ENCODE measurements around the gene CLDND1. TPM values are rescaled to one million over a fixed set of nuclear protein-coding genes. Genes with fewer than 3 reads are reported as not detected.

Gene CLDND1
- total RNA-seq, 1 experiment from 2014 or later, result 90.7 TPM

DNA sequence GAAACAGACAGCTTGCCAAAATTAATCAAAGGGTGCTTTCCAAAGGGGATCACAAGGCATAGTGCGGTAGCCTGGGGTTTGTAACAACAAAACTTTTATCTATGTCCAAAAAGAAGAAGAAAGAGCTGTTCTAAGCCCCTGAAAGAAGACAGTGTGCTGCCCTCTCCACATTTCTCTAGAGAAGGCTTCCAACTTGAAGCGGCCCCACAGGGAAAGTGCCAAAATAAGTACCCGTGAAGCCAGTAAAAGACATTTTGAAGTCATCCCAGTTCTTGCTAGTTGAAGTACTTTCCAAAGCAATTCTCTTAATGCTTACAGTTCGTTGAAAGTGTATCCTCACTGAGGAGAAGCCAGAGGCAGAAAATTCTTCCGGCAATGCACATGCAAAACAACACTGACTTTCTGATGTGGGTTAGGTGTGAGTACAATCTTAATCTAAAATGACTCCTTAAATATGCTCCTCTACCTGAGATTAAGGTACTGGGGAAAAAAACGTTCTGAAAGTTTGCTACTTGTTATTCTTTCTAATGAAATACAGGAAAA lies 30.4 kb upstream of the CLDND1 start:
- Histone ChIP-seq H3K27me3 (replicated peaks; ENCODE audit: insufficient read depth, low read depth, low read length, poor library complexity) (peaks cover 59% of the 10 kb centered on the region), H3K36me3 (ENCODE audit: insufficient read depth, low read length, poor library complexity, severe bottlenecking) (no peaks in the 10 kb centered on the region), H3K27ac (ENCODE audit: low read depth, low read length, poor library complexity, severe bottlenecking) (no peak overlapping the region), H3K9me3 (ENCODE audit: low read depth, low read length, poor library complexity, severe bottlenecking) (no peaks in the 10 kb centered on the region), H3K4me1 (ENCODE audit: insufficient read depth, low read length, poor library complexity, severe bottlenecking) (no peaks in the 10 kb centered on the region), H3K4me3 (ENCODE audit: low read depth, low read length, poor library complexity, severe bottlenecking) (no peak overlapping the region)
- ChIA-PET CTCF (no interaction called here), POLR2A (ENCODE audit: low non-redundant PET) (interaction anchor here (0.6 kb wide), 1 partner anchor 382 kb away, joined by 3 read pairs; no protein-coding TSS in a partner anchor)
- TF ChIP-seq CTCF (conservative IDR thresholded peaks at IDR 0.05; ENCODE audit: low read depth, low read length) (no peak), EZH2 (IDR thresholded peaks at IDR 0.05; ENCODE audit: borderline replicate concordance, low read depth, low read length, poor library complexity, severe bottlenecking) (no peak)
- no TSS peak for BruUV-seq (replicated peaks)
- intact Hi-C loops (cut with micrococcal nuclease; ENCODE audit: unreplicated experiment), result no loop called here
- no peak for DNase-seq (ENCODE audit: low spot score)

- Histone ChIP-seq H3K4me1 (ENCODE audit: insufficient read depth, low read length, poor library complexity, severe bottlenecking) (no peaks in the 10 kb centered on the region), H3K27me3 (replicated peaks; ENCODE audit: insufficient read depth, low read depth, low read length, poor library complexity) (peaks cover 59% of the 10 kb centered on the region), H3K9me3 (ENCODE audit: low read depth, low read length, poor library complexity, severe bottlenecking) (no peaks in the 10 kb centered on the region), H3K27ac (ENCODE audit: low read depth, low read length, poor library complexity, severe bottlenecking) (no peak overlapping the region), H3K36me3 (ENCODE audit: insufficient read depth, low read length, poor library complexity, severe bottlenecking) (no peaks in the 10 kb centered on the region), H3K4me3 (ENCODE audit: low read depth, low read length, poor library complexity, severe bottlenecking) (no peak overlapping the region)
- TF ChIP-seq CTCF (conservative IDR thresholded peaks at IDR 0.05; ENCODE audit: low read depth, low read length) (no peak), EZH2 (IDR thresholded peaks at IDR 0.05; ENCODE audit: borderline replicate concordance, low read depth, low read length, poor library complexity, severe bottlenecking) (no peak)
- no peak for DNase-seq (ENCODE audit: low spot score)
- no TSS peak for BruUV-seq (replicated peaks)
- intact Hi-C loops (cut with micrococcal nuclease; ENCODE audit: unreplicated experiment), result no loop called here
- CTCF ChIA-PET, result no interaction called here
- POLR2A ChIA-PET (ENCODE audit: low non-redundant PET), result interaction anchor here (0.6 kb wide), 1 partner anchor 381 kb away, joined by 3 read pairs; no protein-coding TSS in a partner anchor
Observed at GRCh38 chr3:98552232-98553020, 29.7 kb upstream of the CLDND1 start.

DNA sequence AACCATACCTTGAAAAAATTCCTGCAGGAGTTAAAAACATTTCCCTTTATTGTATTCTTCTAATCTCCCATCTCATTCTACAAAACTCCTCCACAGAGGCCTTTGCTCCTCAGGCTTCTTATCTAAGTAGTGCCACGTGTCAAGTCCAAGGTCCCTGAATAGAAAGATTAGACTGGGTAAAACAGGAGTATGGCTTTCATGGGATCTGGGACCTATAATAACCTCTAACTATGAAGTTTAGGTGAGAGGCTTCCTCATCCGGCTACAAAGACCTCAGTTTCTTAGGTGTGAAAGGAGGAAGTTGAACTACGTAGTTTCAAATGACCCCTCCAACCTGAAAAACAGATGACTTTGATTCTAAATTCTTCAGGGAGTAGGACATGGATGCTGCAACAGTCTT lies 29.1 kb upstream of the CLDND1 start:
- H3K27ac ChIP-seq (ENCODE audit: low read depth, low read length, poor library complexity, severe bottlenecking), result no peak overlapping the region
- no peaks in the 10 kb centered on the region for H3K9me3 ChIP-seq (ENCODE audit: low read depth, low read length, poor library complexity, severe bottlenecking)
- H3K4me3 ChIP-seq (ENCODE audit: low read depth, low read length, poor library complexity, severe bottlenecking), result no peak overlapping the region
- DNase-seq (ENCODE audit: low spot score), result no peak
- ChIA-PET POLR2A (ENCODE audit: low non-redundant PET) (no interaction called here), CTCF (no interaction called here)
- no peak for TF ChIP-seq EZH2 (IDR thresholded peaks at IDR 0.05; ENCODE audit: borderline replicate concordance, low read depth, low read length, poor library complexity, severe bottlenecking)
- TF ChIP-seq CTCF (conservative IDR thresholded peaks at IDR 0.05; ENCODE audit: low read depth, low read length), result no peak
- no peaks in the 10 kb centered on the region for H3K36me3 ChIP-seq (ENCODE audit: insufficient read depth, low read length, poor library complexity, severe bottlenecking)
- no peaks in the 10 kb centered on the region for H3K4me1 ChIP-seq (ENCODE audit: insufficient read depth, low read length, poor library complexity, severe bottlenecking)
- peaks cover 57% of the 10 kb centered on the region for H3K27me3 ChIP-seq (replicated peaks; ENCODE audit: insufficient read depth, low read depth, low read length, poor library complexity)
- intact Hi-C loops (cut with micrococcal nuclease; ENCODE audit: unreplicated experiment), result no loop called here
- no TSS peak for BruUV-seq (replicated peaks)

All from A673 (cell line).